ENCODE measurements around the gene VENTX. TPM values are rescaled to one million over a fixed set of nuclear protein-coding genes. Genes with fewer than 3 reads are reported as not detected.

The VENTX gene
- total and polyA plus RNA-seq, 8 donors: 0.15 to 3.2 (median 0.51) TPM; not detected in 2

- no peak overlapping the region for H3K4me3 ChIP-seq
- no peaks in the 10 kb centered on the region for H3K9me3 ChIP-seq
- peaks cover 19 to 57% (median 46%) of the 10 kb centered on the region in 4 donors for H3K36me3 ChIP-seq
- no peak for TF ChIP-seq CTCF (IDR thresholded peaks at IDR 0.05)
- no peak for TF ChIP-seq POLR2A (IDR thresholded peaks at IDR 0.05)
- TF ChIP-seq EP300 (IDR thresholded peaks at IDR 0.05): no peak
- no peak for TF ChIP-seq POLR2AphosphoS5 (IDR thresholded peaks at IDR 0.05)
- H3K27me3 ChIP-seq: peaks cover 0 to 42% (median 13%) of the 10 kb centered on the region in 3 donors
- peaks cover 46 to 73% (median 54%) of the 10 kb centered on the region in 4 donors for H3K4me1 ChIP-seq
- DNase-seq: no peak
- intact Hi-C loops (cut with DNase I; ENCODE audit: low total_unique reads): no loop called here
- H3K27ac ChIP-seq: peak overlapping the region; percentile 33 to 86 (median 72)
- WGBS, 5 donors: 54 to 72% (median 66%) methylated on average over 9 to 25 of the region's 25 CpGs
These were observed 39.8 kb downstream of the VENTX start for GRCh38 chr10:133277277-133277992.

- peak; percentile 56 to 69 for DNase-seq
- peaks cover 0 to 42% (median 13%) of the 10 kb centered on the region in 3 donors for H3K27me3 ChIP-seq
- H3K27ac ChIP-seq: peak overlapping the region; percentile 33 to 86 (median 72)
- peaks cover 46 to 73% (median 54%) of the 10 kb centered on the region in 4 donors for H3K4me1 ChIP-seq
- peaks cover 25 to 57% (median 47%) of the 10 kb centered on the region in 4 donors for H3K36me3 ChIP-seq
- no peaks in the 10 kb centered on the region for H3K9me3 ChIP-seq
- intact Hi-C loops (cut with DNase I; ENCODE audit: low total_unique reads): no loop called here
- peak overlapping the region in 1 of 4 donors; percentile 13 for H3K4me3 ChIP-seq
- TF ChIP-seq EP300 (IDR thresholded peaks at IDR 0.05) (no peak), CTCF (IDR thresholded peaks at IDR 0.05) (no peak)
- WGBS, 5 donors: 21 to 50% (median 37%) methylated on average over 11 to 12 of the region's 12 CpGs
These were observed 40.4 kb downstream of the VENTX start for GRCh38 chr10:133277993-133278576.

GRCh38 chr10:133278577-133279265 lies 41.1 kb downstream of the VENTX start:
- peaks cover 0 to 40% (median 13%) of the 10 kb centered on the region in 3 donors for H3K27me3 ChIP-seq
- intact Hi-C loops (cut with DNase I; ENCODE audit: low total_unique reads): no loop called here
- WGBS, 5 donors: 15 to 46% (median 33%) methylated on average over 17 to 19 of the region's 19 CpGs
- DNase-seq: peak; percentile 82 to 92
- H3K4me3 ChIP-seq: peak overlapping the region in 1 of 4 donors; percentile 13
- no peaks in the 10 kb centered on the region for H3K9me3 ChIP-seq
- TF ChIP-seq EP300 (IDR thresholded peaks at IDR 0.05) (no peak), POLR2A (IDR thresholded peaks at IDR 0.05) (no peak), POLR2AphosphoS5 (IDR thresholded peaks at IDR 0.05) (peak in 2 of 3 donors; percentile 57 to 58), CTCF (IDR thresholded peaks at IDR 0.05) (no peak)
- peaks cover 46 to 68% (median 54%) of the 10 kb centered on the region in 4 donors for H3K4me1 ChIP-seq
- peak overlapping the region; percentile 64 to 86 (median 72) for H3K27ac ChIP-seq
- peaks cover 32 to 59% (median 49%) of the 10 kb centered on the region in 4 donors for H3K36me3 ChIP-seq
